HG03565 (cell line): ENCODE results near the gene TMEM59L.
A peak's percentile ranks its signal among the peaks of the same experiment; 100 is the strongest.

Experiments
- ATAC-seq: cut with Tn5 transposase; IDR thresholded peaks from one replicate; pipeline ENCODE4 v1.9.1; 2021; ENCODE audit warnings: mild to moderate bottlenecking, moderate library complexity; ENCODE audit not compliant: unreplicated experiment

TMEM59L gene

DNA sequence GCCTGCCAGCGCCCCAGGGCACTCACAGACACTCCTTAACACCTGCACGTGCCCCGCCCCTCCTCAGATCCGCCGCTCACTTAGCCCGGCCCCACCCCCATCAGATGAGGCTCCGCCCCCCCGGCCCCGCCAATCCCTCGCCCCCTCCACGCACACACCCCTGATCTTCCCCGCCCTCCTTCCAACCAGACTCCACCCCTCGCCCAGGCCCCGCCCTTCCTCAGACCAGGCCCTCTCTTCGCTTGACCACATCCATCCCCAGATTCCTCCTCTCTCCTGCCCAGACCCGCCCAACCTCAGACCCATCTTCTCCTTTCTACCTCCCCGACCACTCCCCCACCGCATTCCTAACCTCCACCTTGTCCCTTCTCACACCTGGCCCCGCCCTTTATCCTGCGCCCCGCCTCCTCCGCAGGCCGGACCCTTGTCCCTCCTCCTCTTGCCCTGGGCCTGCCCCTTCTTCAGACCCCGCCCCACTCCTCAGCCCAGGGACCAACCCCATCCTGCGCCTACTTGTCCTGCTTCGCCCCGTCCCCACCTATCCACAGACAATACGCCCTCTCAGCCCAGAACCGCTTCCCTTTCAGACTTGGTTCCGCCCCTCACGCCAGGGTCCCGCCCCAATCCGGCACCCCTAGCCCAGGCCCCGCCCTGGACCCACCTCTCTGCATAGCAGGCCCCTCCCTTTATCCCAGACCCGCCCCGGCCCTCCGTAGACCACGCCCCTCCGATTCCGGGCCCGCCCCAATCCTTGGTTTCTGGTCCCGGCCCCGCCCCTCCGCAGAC, 23.7 kb downstream of the TMEM59L start:
- peak; percentile 74 for ATAC-seq

DNA sequence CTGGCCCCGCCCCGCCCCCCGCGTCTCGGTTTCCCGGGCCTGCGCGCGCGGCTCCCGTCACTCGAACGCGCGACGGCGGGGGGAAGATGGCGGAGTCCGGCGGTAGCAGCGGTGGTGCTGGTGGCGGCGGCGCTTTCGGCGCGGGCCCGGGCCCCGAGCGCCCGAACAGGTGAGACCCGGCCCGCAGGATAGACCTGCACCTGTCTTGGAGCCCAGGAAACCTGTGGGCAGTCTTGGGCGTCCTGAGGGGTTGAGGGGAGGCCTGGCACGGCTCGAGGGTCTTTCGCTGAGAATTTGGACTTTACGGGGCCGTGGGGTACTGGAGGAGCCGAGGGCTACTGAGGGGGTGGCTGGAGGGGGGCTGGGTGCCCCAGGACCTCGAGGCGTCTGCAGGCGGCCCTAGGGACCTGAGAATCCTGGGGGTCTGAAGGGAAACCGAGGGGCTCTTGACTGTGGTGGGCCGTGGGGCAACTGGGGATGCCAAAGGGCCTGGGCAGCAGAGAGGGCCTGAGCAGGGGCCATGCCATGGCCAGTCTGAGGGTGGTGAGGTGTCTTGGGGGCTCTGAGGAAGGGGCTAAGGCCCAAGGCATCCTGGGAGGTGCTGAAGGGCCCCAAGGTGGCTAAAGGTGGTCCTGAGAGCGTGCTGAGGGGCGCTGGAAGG, 24.4 kb downstream of the TMEM59L start, which contains the start of gene KLHL26:
Gene KLHL26 (plus strand): TSS at position 60 of the 661 bp plus-strand sequence. CDS start 27 bp downstream, at position 87.
- no peak for ATAC-seq

DNA sequence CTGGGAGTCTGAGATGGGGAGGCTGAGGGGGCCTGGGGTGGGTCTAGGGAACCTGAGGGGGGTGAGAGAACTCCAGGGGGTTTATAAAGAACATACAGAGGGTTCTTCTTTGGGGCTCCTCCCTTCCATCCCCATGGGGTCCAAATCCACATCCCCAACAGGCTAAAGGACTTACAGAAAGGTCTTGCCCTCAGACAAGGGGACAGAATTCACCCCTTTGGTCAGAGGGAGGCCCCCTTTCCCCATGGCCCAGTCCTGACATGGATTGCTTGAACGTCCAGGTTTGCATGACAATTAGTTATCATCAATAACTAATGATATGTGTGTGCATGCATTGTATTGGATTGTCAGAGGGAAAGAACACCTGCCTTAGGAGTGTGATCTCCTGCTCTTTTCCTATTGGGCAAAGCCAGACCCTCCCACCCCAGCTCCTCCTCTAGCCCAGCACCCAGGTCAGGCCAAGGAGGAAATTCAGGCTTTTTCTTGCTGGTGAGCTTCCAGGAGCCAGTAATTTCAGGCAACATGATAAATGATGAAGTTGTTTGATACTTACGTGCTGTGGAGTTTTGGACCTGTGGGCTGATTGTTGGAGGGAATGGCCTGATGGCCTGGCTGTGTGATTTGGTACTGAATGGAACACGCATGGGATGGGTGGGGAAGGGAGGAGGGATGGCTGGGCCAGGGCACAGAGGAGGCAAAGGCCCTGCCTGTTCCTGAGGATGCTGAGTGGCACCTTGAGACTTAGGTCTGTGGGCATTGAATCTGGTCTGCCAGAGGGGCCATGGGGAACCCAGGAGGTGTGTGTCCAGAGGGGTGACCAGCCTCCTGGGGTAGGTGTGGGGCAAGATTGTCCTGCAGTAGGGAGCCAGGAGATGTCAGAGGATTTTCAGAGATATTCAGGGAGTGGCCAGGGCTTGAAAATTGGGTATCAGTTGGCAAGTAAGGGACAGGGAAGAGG, 25.3 kb downstream of the TMEM59L start:
- ATAC-seq, result no peak

DNA sequence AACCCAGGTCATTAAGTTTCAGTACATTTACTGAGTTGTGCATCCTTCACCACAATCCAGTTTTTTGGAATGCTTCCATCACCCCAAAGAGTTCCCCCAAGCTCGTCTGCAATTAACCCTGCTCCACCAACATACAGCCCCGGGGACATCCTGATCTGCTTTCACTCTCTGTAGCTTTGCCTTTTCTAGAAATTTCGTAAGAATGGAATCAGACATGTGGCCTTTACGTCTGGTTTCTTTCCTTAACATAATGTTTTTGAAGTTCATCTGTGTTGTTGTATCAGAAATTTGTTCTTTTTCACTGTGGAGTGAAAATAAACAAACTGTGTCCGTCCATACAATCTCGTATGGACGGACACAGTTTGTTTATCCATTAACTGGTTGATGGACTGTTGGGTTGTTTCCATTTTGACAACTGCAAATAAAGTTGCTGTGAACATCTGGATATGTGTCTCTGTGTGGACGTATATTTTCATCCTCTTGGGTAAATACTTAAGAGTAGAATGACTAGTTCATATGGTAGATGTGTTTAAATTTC, 27.1 kb downstream of the TMEM59L start:
- ATAC-seq, result no peak

GRCh38 chr19:18644196-18645034, 31.7 kb downstream of the TMEM59L start:
- no peak for ATAC-seq

DNA sequence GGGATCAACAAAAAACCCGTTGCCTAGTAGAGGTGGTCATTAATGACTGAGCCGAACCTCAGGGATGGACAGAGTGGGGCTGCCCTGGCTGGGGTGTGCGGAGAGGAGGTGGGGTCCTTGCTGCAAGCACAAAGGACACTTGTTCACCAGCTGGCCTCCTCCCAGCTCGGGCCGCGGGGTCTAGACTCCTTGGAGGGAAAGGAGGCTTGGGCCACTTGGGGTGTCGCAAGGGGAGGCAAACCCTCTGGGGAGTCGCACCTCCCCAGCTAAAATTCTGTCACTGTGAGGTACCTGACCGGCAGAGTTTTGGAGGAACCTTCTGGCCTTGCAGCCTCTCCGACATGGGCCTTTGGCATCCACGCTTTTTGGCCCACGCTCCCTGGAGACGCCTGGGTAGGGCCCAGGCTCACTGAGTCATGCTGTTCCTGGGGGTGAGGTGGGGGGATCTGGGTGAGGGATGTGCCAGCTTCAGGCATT, 32.4 kb downstream of the TMEM59L start:
- no peak for ATAC-seq

- ATAC-seq, result no peak
These were observed 34.1 kb downstream of the TMEM59L start for GRCh38 chr19:18646535-18647370.

DNA sequence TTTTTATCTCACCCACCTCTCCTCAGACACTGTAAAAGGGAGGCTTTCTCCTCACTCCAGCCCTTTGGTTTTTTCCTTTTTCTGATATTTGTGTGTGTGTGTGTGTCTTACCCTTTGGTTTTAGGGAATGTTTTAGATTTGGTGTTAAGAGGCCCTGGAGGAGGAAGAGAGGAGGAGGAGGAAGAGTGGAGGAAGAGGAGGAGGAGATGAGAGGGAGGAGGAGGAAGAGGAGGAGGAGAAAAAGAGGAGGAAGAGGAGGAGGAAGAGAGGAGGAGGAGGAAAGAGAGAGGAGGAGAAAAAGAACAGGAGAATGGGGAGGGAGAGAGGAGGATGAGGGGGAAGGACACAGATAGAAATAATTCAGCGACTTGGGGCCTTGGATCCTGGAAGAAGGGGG, 34.7 kb downstream of the TMEM59L start:
- ATAC-seq, result no peak

DNA sequence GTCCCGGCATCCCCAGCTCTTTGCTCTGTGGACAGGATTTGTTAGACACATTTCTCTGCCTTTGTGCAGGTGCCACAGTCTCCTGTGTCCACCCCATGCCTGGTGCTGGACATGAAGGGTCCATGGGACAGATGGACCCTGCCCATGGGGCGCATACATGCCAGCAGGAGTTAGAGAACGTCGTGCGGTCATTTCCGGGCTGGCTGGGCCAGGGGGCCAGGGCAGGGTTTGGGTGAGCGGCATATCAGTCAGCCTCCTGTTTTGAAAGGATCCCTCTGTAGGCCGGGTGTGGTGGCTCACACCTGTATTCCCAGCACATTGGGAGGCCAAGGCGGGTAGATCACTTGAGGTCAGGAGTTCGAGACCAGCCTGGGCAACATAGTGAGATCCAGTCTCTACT, 35.1 kb downstream of the TMEM59L start:
- no peak for ATAC-seq

- ATAC-seq, result no peak
These were observed 36.3 kb downstream of the TMEM59L start for GRCh38 chr19:18648973-18649315.

DNA sequence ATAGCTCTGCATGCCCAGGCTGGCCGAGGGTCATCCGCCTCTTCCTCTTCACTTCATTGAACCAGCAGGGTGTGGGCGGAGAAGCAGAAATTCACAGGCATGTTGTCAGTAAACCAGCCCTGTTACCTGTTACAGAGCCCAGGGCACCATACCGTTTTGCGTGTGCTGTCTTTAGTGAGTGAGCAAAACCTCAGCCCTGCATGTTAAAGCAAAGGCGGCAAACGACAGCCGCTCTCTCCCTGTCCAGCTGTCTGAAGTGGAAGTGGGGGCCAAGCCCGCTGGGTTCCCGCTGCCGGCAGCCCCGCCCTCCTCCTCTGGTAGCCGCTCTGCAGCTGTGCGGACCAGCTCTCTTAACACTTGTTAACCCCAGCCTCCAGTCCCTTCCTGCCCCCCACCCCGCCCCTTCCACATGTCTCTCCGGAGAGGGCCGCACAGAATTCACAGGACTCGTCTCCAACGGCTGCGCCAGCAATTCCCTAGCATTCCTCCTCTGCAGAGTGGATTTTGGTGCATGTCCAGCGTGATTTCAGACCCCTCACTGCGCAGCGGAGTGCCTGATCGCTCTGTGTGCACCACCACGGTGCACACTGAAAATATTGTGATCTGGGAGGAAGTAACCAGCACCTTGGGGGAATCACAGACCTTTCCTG, 36.8 kb downstream of the TMEM59L start:
- ATAC-seq, result no peak

GRCh38 chr19:18650021-18650390, 37.3 kb downstream of the TMEM59L start:
- ATAC-seq, result no peak

- no peak for ATAC-seq
These were observed 37.9 kb downstream of the TMEM59L start for GRCh38 chr19:18650468-18651041.

GRCh38 chr19:18651300-18651699, 38.6 kb downstream of the TMEM59L start:
- ATAC-seq, result no peak

GRCh38 chr19:18651733-18652132, 39.1 kb downstream of the TMEM59L start:
- ATAC-seq, result no peak

DNA sequence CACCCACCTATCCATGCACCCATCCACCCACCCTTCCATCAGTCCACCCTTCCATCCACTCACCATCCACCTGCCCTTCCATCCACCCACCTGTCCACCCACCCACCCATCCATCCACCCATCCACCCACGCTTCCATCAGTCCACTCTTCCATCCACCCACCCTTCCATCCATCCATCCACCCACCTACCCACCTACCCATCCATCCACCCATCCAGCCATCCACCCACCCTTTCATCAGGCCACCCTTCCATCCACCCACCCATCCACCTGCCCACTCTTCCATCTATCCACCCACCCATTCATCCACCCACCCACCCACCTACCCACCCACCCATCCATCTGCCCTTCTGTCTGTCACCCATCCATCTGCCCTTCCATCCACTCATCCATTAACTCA, 41.2 kb downstream of the TMEM59L start:
- ATAC-seq, result no peak

GRCh38 chr19:18654469-18654868, 41.8 kb downstream of the TMEM59L start:
- no peak for ATAC-seq

DNA sequence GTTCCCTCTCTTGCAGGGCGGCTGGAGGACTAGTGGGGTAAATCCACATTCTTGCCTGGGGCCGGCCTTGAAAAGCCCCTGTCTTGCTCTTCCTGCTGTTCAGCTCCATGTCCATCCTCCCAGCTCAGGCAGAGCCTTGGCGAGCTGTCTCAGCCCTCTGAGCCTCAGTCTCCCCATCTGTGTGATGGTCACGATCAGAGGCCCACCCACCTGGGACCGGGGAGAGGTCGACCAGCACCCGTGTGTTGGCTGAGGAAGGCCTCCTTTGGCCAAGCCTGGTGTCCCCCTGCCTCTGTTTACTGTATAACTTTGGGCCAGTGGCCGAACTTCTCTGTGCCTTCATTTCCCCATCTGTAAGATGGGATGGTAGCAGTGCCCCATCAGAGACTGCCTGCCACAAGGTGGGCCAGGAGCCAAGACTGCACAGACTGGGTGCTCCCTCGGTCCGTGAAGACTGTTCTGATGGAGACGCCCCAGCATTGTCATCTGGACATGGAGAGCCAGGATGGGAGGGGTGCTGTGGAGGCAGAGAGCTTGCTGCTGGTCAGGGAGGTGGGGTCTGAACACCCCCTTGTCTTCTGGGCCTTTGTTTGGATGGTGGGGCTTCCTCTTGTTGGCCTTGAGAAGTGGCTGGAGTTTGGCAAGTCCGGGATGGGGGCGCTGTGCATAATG, 42.6 kb downstream of the TMEM59L start:
- no peak for ATAC-seq
